ENCODE data around the gene VENTX.

The VENTX gene

DNA sequence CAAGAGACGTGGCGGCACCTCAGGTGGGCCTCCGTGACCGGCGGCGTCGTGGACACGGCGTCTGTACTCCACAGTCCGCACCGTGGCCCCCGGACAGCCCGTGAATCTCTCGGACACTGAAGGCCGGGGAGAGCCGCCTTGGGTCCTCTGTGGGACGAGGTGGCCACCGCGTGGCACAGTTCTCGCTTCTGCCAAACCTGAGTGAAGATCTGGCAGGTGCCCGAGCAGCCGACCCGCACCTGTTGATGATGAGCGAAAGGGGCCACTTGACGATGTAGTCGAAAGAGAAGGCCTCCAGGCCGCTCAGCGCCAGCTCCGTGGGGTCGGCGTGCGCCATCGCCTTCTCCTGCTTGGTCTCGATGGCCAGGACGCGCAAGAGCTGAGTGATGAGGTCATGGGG is 47.6 kb downstream of the VENTX start:
- no peak for DNase-seq (ENCODE audit: low read depth)

DNA sequence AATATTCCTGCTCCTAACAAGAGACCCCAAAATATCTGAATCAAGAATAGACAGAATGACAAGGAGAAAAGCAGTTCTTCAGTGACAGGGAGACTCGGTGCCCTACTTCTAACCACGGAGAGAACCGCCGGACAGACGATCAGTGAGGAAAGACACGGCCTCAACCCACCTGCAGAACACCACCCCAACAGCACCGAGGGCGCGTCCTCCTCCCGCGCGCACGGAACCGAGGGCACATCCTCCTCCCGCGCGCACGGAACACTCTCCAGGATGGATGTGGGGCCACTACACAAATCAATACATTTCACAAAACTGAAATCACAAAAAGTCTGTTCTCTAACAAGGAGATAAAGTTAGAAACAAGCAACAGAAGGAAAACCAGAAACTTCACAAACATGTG is 48.7 kb downstream of the VENTX start:
- DNase-seq (ENCODE audit: low read depth), result no peak

DNA sequence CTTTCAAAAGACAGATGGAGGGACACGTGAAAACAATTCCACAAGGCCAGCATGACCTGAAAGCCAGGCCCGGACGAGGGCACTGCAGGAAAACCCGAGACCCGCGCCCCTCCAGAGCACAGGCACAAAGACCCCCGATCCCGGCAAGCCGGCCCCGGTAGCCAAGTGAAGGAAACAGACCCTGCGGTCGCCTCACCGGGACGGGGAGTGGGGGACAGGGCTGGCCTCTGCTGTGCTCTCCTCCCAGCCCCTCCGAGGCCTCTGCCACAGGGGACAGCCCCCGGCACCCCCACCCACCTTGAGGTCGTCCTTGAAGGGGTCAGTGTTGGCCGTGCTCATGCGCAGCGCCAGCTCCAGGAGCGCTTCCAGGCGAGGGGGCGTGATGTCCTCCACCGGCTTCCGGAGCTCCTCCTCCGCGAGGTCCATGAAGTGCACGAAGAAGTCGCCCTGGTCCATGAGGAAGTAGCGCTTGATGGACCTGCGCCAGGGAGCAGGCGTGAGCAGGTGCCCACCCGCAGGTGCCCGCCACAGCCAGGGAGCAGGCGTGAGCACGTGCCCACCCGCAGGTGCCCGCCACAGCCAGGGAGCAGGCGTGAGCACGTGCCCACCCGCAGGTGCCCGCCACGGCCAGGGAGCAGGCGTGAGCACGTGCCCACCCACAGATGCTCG is 50.3 kb downstream of the VENTX start:
- DNase-seq (ENCODE audit: low read depth), result no peak

DNA sequence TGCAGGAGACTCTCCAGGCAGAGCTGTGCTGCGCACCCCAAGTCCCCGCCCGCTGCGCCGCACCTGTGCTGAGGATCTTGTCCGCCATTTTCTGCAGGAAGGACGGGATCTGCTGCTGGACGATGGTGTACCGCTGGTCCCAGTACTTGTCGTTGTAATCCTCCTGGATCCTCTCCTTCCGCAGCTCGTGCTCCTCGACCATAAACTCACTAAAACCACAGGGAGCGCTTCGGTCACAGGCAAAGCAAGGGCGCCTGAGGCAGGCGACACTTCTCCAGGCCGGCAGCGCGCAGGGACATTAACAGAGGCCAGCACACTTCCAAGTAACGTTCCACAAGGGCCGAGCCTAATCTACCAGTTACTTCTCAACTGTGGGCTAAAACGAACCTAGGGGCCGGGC is 52.1 kb downstream of the VENTX start:
- DNase-seq (ENCODE audit: low read depth), result no peak
